Coronary artery (tissue), 2 donors: Measurements from ENCODE around the gene BCL6.

Source experiments
- DNase-seq: peaks from one replicate; pipeline ENCODE4 v3.0.0-alpha.2; 2017; ENCODE audit warnings: low spot score
- H3K27ac ChIP-seq, 2 donors: fragments of 200-600 bp; sonication (generic); one replicate each; pipeline ENCODE4 v1.5.1; 2016 to 2019
- H3K4me3 ChIP-seq: fragments of 200-600 bp; sonication (generic); 2 replicates; pipeline ENCODE4 v1.5.1; 2016; ENCODE audit warnings: mild to moderate bottlenecking, moderate library complexity
- CTCF ChIP-seq: fragments of 200-600 bp; sonication (generic); IDR thresholded peaks from one replicate; pipeline ENCODE4 v1.5.1; 2019; ENCODE audit warnings: antibody characterized with exemption

BCL6 gene

GRCh38 chr3:187783098-187783497 is 37.8 kb upstream of the BCL6 start:
- Histone ChIP-seq H3K27ac (no peak overlapping the region), H3K4me3 (no peak overlapping the region)
- no peak for TF ChIP-seq CTCF
- no peak for DNase-seq

DNA sequence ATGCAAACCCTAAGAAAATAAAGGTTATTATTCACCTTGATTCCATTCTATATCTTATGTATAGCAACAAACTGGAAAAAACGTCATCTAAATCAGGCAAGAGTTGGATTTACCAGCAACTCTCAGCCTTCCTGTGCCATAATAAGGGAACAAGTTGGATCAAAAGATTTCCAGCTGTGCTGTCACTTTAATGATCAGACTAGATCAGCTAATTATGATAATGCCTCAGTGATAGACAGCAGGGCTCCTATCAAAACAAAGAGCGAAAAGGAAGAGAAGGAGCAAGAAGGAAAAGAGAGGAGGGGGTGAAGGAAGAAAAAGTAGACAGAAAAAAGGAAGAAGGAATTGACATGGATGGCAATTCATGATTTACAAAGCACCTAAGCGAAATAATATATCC is 36.7 kb upstream of the BCL6 start:
- no peak for DNase-seq
- no peak for TF ChIP-seq CTCF
- Histone ChIP-seq H3K4me3 (no peak overlapping the region), H3K27ac (no peak overlapping the region)

GRCh38 chr3:187781001-187781400 is 35.7 kb upstream of the BCL6 start:
- no peak overlapping the region for H3K4me3 ChIP-seq
- no peak for TF ChIP-seq CTCF
- H3K27ac ChIP-seq, result no peak overlapping the region
- no peak for DNase-seq

DNA sequence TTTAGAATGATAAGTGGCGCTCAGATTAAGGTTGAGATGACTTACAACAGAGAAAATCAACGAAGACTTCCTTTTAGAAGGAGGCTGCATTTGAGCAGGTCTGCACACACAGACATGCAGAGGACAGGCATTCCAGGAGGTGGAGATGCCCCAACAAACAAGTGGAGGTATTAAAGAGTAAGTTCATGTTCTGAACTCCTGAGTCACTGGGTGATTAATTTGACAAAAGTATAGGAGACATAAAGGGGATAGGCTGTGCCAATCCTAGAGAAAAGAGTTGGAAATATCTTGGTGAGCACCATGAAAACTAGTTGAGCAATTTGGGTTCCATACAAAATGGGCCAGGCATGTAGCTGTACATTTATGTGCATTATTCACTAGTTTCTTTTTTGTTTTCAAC is 33.5 kb upstream of the BCL6 start:
- H3K27ac ChIP-seq, result no peak overlapping the region
- TF ChIP-seq CTCF, result no peak
- H3K4me3 ChIP-seq, result no peak overlapping the region
- DNase-seq, result no peak

DNA sequence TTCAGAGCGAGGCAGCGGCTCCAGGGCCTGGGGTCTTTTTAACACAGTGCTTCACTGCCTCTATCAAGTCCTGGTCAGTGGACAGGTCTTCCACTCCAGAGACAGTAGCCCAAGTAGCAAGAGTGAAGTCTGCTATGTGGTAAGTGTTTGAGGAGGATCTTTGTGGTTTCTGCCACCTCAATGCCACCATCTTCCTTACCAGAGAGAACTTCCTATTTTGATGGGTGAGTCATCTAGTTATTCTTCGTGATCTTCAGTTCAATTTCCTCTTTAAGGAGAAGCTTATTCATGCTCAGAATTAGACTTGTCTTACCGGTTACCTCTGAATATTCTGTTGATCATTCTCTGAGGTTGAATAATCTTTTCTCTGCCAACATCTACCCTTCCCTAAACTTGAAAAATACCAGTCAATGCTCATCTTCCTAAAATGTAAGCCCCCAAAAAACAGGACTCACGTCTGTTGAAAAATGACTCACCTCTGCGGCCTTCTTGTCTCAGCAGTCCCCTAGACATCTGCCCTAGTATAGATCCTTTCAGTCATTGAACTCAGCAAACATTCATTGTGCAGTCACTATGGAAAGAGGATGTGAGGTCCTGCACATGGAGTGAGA is 32.2 kb upstream of the BCL6 start:
- H3K4me3 ChIP-seq, result no peak overlapping the region
- H3K27ac ChIP-seq, result no peak overlapping the region
- TF ChIP-seq CTCF, result no peak
- DNase-seq, result no peak

DNA sequence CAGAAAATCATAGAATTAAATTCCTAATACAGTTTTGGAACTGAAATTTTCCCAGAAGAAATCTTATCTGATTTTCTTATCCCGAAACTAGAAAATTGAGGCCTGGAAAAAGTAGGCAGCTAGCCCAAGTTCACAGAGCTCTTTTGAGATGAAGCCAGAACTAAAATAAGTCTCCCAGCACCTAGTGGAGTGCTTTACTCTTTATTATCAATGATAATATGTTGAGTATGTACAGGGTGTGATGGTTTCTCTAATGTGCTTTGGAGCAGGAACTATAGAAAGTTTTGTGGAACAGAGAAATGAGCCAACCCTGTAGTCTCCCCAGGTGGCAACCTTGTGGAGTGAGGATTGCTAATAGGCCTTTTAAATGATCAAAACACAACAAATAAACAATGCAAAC is 30.3 kb upstream of the BCL6 start:
- Histone ChIP-seq H3K4me3 (no peak overlapping the region), H3K27ac (no peak overlapping the region)
- no peak for DNase-seq
- TF ChIP-seq CTCF, result no peak

DNA sequence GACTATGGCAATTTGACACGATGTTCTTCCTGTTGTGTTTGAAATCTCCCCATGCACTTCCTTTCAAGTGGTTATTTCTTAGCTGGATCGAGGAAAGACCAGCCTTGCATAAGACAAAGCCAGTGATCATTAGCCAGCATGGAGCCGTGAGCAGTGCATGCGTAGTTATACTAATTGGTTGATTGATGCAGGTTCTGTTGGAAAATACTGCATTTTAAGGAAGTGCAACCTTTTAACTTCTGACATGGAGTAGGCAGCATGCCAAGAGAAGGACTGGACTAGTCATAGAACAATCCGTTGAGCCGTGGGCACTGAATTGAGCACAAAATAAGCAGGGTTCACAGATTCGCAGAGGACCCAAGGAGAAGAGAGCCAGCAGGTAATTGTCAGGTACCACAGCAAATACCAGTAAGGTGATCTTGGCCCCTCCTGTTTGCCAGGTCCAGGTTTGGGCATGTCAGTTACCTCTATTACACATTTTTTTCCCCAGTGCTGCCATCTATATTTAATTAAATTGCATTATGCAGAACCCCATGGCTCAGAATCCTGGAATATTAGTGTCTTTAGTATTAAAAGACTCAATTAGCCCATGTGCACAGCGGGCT is 29.0 kb upstream of the BCL6 start:
- no peak overlapping the region for H3K4me3 ChIP-seq
- DNase-seq, result no peak
- peak overlapping the region in 1 of 2 donors; percentile 42 for H3K27ac ChIP-seq
- no peak for TF ChIP-seq CTCF
